ENCODE results near the gene KAT2B. TPM values are rescaled to one million over a fixed set of nuclear protein-coding genes. Genes with fewer than 3 reads are reported as not detected.

KAT2B gene
- total RNA-seq, 1 donor from 2014 or later, result 12.1 TPM

DNA sequence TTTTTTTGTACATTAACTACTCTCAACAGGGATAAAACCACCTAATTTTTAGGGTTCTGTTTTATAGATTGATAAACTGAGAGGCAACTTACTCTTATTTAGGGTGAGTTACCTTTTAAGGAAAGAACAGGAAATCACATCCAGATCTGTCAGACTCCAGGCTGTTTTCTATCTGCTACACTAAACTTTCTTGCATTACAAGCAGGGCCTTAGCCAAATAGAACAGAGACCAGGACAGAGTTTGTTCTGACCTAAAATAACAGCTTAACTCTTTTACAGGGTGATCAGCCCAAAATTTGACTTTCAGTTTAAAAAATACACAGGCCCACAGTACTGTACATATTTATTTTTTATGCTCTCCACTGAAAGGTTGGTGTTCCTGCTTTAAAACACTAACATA lies 107.1 kb downstream of the KAT2B start:
- no peak overlapping the region for H3K4me3 Mint-ChIP-seq (ENCODE audit: low read depth)
- no peaks in the 10 kb centered on the region for H3K9me3 Mint-ChIP-seq
- H3K27ac Mint-ChIP-seq, result no peak overlapping the region
- peaks cover 6% of the 10 kb centered on the region for H3K4me1 Mint-ChIP-seq (ENCODE audit: low read depth)
- H3K27me3 Mint-ChIP-seq (ENCODE audit: low read depth), result no peaks in the 10 kb centered on the region
- intact Hi-C loops (cut with micrococcal nuclease), result no loop called here
- H3K36me3 Mint-ChIP-seq (ENCODE audit: low read depth), result peaks cover 52% of the 10 kb centered on the region
- DNase-seq (ENCODE audit: low spot score), result no peak

DNA sequence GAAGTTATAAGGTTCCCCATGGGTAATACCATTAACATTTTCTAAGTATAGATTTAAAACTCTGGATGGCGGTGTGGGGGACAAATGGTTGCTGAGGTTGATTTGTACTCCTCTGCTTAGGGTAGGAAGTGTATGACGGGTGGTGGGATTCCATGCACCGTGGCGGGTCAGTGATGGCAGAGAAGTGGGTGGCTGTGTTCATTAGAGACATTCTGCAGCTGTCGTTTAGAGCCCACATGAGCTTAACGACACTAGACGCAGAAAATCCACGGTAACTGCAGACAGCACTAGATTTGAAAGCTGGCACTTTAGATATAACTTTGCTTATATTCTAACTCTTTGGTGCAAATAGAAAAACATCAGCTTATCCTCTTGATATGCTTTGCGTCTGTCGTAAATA lies 108.2 kb downstream of the KAT2B start:
- H3K4me3 Mint-ChIP-seq (ENCODE audit: low read depth), result no peak overlapping the region
- peaks cover 3% of the 10 kb centered on the region for H3K4me1 Mint-ChIP-seq (ENCODE audit: low read depth)
- H3K27me3 Mint-ChIP-seq (ENCODE audit: low read depth), result no peaks in the 10 kb centered on the region
- no peak overlapping the region for H3K27ac Mint-ChIP-seq
- peaks cover 45% of the 10 kb centered on the region for H3K36me3 Mint-ChIP-seq (ENCODE audit: low read depth)
- no peak for DNase-seq (ENCODE audit: low spot score)
- intact Hi-C loops (cut with micrococcal nuclease), result no loop called here
- H3K9me3 Mint-ChIP-seq, result no peaks in the 10 kb centered on the region

DNA sequence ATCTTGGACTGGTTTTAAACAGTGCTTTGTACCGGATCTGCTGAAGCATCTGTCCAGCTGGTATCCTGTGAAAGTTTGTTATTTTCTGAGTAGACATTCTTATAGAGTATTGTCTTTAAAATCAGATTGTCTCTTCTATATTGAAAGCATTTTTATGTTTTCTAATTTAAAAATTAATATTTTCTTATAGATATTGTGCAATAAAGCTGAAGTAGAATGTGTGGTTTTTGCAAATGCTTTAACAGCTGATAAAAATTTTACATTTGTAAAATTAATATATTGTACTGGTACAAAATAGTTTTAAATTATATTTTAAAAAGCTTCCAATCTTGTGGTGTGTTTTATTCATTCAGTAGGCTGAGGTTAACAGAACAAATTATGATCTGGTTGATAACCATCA lies 113.8 kb downstream of the KAT2B start:
- intact Hi-C loops (cut with micrococcal nuclease), result no loop called here
- peaks cover 3% of the 10 kb centered on the region for H3K4me1 Mint-ChIP-seq (ENCODE audit: low read depth)
- no peaks in the 10 kb centered on the region for H3K27me3 Mint-ChIP-seq (ENCODE audit: low read depth)
- peaks cover 48% of the 10 kb centered on the region for H3K36me3 Mint-ChIP-seq (ENCODE audit: low read depth)
- no peak overlapping the region for H3K4me3 Mint-ChIP-seq (ENCODE audit: low read depth)
- no peaks in the 10 kb centered on the region for H3K9me3 Mint-ChIP-seq
- no peak for DNase-seq (ENCODE audit: low spot score)
- no peak overlapping the region for H3K27ac Mint-ChIP-seq

DNA sequence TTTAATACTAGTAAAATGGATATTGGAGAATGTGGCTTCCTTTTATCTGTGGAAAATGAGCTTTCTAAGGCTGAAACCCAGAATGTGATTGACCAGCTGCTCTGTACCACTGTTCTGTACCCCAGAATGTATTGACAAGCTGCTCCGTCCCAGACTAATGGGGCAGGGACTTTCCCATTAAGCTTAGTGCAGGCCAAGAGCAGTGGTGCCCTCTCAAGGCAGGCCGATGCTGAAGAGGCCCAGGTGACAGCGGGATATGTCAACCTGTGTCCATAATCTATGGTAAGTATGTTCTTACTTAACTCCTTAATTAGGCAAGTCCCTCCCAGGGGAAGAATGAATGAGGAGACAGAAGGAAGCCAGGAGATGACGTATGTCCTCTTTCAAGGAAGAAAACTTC lies 114.7 kb downstream of the KAT2B start:
- H3K9me3 Mint-ChIP-seq, result no peaks in the 10 kb centered on the region
- no peak overlapping the region for H3K27ac Mint-ChIP-seq
- H3K36me3 Mint-ChIP-seq (ENCODE audit: low read depth), result peaks cover 47% of the 10 kb centered on the region
- H3K4me1 Mint-ChIP-seq (ENCODE audit: low read depth), result peaks cover 7% of the 10 kb centered on the region
- no peak for DNase-seq (ENCODE audit: low spot score)
- H3K4me3 Mint-ChIP-seq (ENCODE audit: low read depth), result no peak overlapping the region
- H3K27me3 Mint-ChIP-seq (ENCODE audit: low read depth), result no peaks in the 10 kb centered on the region
- intact Hi-C loops (cut with micrococcal nuclease), result no loop called here

DNA sequence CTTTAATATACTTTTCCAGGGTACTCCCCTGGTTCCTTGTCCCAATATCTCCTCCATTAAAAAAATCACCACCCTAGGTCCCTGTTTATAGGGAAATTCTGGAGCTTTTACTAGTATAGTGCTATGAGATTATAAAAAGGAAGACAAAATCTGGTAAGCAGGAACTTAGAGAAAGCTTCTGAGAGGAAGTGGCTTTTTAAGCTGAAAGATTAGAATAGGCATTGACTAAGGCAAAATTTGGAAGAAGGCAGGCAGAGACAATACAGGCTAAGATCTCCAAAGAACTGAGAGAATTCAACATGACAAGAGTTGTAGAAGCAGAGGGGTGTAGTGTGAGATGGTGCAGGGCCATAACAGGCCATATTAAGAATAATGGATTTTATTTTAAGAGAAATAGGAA lies 120.0 kb downstream of the KAT2B start:
- peaks cover 54% of the 10 kb centered on the region for H3K36me3 Mint-ChIP-seq (ENCODE audit: low read depth)
- no peaks in the 10 kb centered on the region for H3K9me3 Mint-ChIP-seq
- H3K27ac Mint-ChIP-seq, result peak overlapping the region; percentile 38
- H3K27me3 Mint-ChIP-seq (ENCODE audit: low read depth), result no peaks in the 10 kb centered on the region
- no peak overlapping the region for H3K4me3 Mint-ChIP-seq (ENCODE audit: low read depth)
- H3K4me1 Mint-ChIP-seq (ENCODE audit: low read depth), result peaks cover 17% of the 10 kb centered on the region
- DNase-seq (ENCODE audit: low spot score), result no peak
- intact Hi-C loops (cut with micrococcal nuclease), result no loop called here

DNA sequence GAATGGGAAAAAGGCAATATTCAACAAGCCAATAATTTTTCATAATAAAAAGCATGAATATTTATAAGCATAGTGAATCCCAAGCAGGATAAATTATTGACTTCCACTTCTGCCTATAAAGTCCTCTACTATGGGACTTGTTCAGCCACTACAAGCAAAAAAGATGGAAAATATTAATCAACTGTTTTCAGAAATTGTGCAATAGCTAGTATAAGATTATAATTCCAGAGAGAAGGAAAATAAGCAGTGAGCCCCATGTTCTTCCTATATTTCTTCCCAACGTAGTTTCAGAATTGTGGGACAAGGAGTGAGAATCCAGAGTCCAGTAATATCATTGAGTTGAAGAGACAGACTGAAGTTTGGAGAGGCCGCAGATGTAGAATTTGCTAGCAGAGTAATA lies 121.5 kb downstream of the KAT2B start:
- Mint-ChIP-seq H3K36me3 (ENCODE audit: low read depth) (peaks cover 57% of the 10 kb centered on the region), H3K4me1 (ENCODE audit: low read depth) (peaks cover 19% of the 10 kb centered on the region), H3K4me3 (ENCODE audit: low read depth) (no peak overlapping the region), H3K27me3 (ENCODE audit: low read depth) (no peaks in the 10 kb centered on the region), H3K27ac (no peak overlapping the region), H3K9me3 (no peaks in the 10 kb centered on the region)
- no peak for DNase-seq (ENCODE audit: low spot score)
- intact Hi-C loops (cut with micrococcal nuclease), result loop anchor here (2.0 kb wide), 1 partner anchor 23 kb away; no protein-coding TSS in a partner anchor

DNA sequence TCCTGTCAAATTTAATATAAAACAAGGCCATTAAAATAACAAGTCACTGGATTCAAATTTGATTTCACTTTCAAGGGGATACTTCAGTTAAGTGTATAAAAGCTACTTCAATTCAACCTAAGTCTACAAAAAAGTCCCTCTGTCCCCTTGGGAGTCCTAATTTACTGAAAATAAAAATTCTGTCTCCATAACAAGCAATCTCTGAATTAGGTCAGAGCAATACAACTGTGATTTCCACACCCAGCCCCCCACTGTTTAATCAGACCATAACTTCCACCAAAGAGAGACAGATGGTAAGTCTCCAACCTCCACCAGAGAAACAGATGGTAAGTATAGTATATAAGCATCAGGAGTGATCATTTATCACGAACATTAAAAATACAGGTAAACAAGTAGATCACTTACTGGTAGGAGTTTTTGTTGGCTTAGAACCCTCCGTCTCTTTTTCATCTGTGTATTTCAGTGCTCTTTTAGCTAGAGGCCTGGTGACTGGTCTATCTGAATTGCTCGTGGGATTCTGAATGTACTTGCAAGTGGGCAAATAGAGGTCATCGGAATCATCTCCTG lies 133.7 kb downstream of the KAT2B start:
- intact Hi-C loops (cut with micrococcal nuclease), result no loop called here
- DNase-seq (ENCODE audit: low spot score), result no peak
- Mint-ChIP-seq H3K27ac (no peak overlapping the region), H3K4me3 (ENCODE audit: low read depth) (no peak overlapping the region), H3K36me3 (ENCODE audit: low read depth) (peaks cover 61% of the 10 kb centered on the region), H3K27me3 (ENCODE audit: low read depth) (no peaks in the 10 kb centered on the region), H3K4me1 (ENCODE audit: low read depth) (peaks cover 7% of the 10 kb centered on the region), H3K9me3 (no peaks in the 10 kb centered on the region)

DNA sequence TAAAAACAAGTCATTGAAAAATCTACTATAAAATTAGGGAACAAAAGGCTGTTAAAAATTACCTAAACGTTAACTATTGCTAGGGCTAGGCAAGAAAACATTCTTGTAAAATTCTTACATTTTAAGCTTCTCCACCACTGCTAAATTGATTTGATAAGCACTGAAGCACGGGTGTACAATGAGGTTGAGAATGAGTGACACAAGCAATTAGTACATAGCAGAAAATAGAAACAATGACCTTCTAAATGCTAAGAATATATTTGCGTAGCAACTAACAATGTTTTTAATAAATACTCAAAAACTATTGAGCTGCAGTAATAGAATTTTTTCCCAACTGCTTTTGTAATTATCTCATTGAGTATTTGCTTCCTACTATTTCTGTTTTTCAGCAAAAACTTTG lies 141.0 kb downstream of the KAT2B start:
- no peak for DNase-seq (ENCODE audit: low spot score)
- Mint-ChIP-seq H3K4me3 (ENCODE audit: low read depth) (no peak overlapping the region), H3K4me1 (ENCODE audit: low read depth) (peaks cover 19% of the 10 kb centered on the region), H3K36me3 (ENCODE audit: low read depth) (peaks cover 54% of the 10 kb centered on the region), H3K27ac (no peak overlapping the region), H3K27me3 (ENCODE audit: low read depth) (no peaks in the 10 kb centered on the region), H3K9me3 (no peaks in the 10 kb centered on the region)
- intact Hi-C loops (cut with micrococcal nuclease), result no loop called here

DNA sequence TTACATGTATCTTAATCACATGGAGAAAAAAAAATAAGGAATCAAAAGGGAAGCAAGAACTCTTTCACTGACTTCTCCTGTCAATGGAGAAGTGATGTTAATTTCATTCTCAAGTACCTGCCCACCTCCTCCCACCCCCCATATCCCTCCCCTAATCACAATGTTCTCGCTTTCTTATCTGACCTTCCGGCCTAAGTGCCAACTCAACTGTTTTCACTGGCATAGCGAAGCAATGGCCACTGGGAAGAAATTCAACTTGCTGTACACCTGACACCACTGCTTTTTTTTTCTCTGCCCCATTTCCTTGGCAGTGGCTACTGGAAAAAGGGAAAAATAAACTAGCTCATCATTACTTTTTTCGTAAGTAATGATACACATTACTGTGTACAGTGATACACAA lies 142.0 kb downstream of the KAT2B start:
- Mint-ChIP-seq H3K36me3 (ENCODE audit: low read depth) (peaks cover 47% of the 10 kb centered on the region), H3K4me1 (ENCODE audit: low read depth) (peaks cover 19% of the 10 kb centered on the region), H3K9me3 (no peaks in the 10 kb centered on the region), H3K27ac (no peak overlapping the region), H3K4me3 (ENCODE audit: low read depth) (no peak overlapping the region), H3K27me3 (ENCODE audit: low read depth) (no peaks in the 10 kb centered on the region)
- no peak for DNase-seq (ENCODE audit: low spot score)
- intact Hi-C loops (cut with micrococcal nuclease), result no loop called here

DNA sequence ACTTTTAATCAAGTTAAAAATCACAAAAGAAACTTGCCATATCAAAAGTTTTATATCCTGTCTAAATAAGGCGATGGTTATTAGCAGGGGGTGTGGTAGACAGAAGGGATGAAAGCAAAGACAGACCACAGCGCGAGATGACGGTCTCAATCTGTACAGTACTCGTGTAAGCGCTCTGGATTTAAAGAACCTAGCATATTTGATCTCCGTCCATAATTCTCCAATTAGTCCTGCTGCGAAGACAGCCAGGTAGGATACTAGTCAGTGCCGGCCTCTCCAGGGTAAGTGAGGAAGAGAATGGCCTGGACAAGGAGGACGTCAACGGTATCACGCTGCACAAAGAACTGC lies 145.1 kb downstream of the KAT2B start:
- intact Hi-C loops (cut with micrococcal nuclease), result loop anchor here (2.0 to 5.0 kb wide), 2 partner anchors 23 to 128 kb away; no protein-coding TSS in a partner anchor
- Mint-ChIP-seq H3K9me3 (no peaks in the 10 kb centered on the region), H3K27me3 (ENCODE audit: low read depth) (no peaks in the 10 kb centered on the region), H3K36me3 (ENCODE audit: low read depth) (peaks cover 24% of the 10 kb centered on the region), H3K4me1 (ENCODE audit: low read depth) (peaks cover 8% of the 10 kb centered on the region), H3K27ac (no peak overlapping the region), H3K4me3 (ENCODE audit: low read depth) (no peak overlapping the region)
- peak; percentile 14 for DNase-seq (ENCODE audit: low spot score)

DNA sequence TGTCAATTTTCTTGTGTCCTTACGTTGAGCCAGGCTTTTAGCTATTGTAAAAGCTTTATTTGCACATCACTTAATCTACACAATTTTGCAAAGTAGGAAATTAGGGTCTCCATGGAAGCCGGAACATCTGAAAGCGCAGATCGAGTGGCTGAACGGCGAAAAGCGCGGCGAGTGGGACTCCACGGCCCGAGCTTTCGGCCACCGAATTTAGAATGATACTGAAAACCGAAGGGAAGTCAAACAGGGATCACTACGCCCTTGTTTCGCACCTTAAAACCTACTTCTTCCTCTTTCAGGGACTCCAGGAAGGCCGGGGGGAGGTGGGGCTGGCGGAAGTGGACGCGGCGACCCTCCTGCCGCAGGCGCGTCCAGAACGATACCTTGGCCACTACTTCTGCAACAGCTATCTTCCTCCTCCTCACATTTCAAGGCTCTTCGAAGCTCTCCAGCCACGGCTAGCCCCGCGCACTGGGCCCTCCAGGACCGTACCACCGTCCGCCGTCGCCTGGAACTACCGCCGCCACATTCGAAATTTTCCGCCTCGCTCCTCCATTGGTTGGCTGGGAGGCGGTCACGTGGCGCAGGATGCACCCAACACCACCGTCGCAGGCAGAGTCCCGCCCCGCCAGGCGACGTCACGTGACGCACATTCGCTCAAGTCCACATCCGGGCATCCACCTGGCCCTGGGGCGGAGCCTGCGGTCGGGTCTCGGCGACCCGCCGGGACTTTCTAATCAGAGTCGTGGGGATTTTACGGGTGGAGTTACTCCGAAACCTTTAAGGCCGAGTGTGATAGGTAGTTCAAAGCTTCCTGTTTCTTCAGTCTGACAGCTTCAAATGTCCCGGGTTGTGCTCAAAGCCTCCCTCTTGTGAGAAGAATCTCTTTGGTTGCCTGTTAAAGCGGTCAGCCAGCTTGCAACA lies 145.7 kb downstream of the KAT2B start, which contains the start of gene SGO1:
Gene SGO1, minus strand, starts transcription at position 528 of the 921 bp plus-strand sequence. CDS start 2,179 bp downstream, outside the sequence.
- Mint-ChIP-seq H3K4me3 (ENCODE audit: low read depth) (no peak within 1 kb of the TSS), H3K27me3 (ENCODE audit: low read depth) (peaks cover 4% of the 10 kb centered on the region), H3K36me3 (ENCODE audit: low read depth) (peaks cover 19% of the 10 kb centered on the region), H3K4me1 (ENCODE audit: low read depth) (peaks cover 7% of the 10 kb centered on the region), H3K27ac (no peak within 1 kb of the TSS), H3K9me3 (no peaks in the 10 kb centered on the region)
- intact Hi-C loops (cut with micrococcal nuclease), result loop anchor here (1.0 to 5.0 kb wide), 8 partner anchors 23 to 301 kb away; partner anchors contain the start of gene RAB5A
- DNase-seq (ENCODE audit: low spot score), result peak; percentile 99

DNA sequence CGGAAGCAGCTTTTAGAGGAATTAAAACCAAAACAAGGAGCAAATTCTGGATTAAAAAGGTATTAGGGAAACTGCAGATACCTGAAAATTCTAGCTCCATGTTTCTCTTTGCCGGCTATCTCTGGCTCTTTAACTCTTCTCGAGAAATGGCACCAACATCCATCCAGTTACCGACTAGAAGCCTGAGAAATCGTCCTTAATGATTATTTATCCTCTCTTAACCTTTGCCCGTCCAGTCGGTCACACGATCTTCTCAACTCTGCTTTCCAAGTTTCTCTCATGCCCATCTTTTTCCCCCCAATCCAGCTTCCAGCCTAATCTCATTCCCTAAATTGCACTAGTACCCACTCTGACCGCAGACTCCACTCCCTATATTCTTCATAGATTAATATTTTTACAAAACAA lies 146.4 kb downstream of the KAT2B start:
- H3K9me3 Mint-ChIP-seq, result no peaks in the 10 kb centered on the region
- H3K27me3 Mint-ChIP-seq (ENCODE audit: low read depth), result peaks cover 4% of the 10 kb centered on the region
- peaks cover 7% of the 10 kb centered on the region for H3K4me1 Mint-ChIP-seq (ENCODE audit: low read depth)
- no peak overlapping the region for H3K27ac Mint-ChIP-seq
- no peak for DNase-seq (ENCODE audit: low spot score)
- H3K4me3 Mint-ChIP-seq (ENCODE audit: low read depth), result no peak overlapping the region
- peaks cover 17% of the 10 kb centered on the region for H3K36me3 Mint-ChIP-seq (ENCODE audit: low read depth)
- intact Hi-C loops (cut with micrococcal nuclease), result loop anchor here (1.0 to 5.0 kb wide), 7 partner anchors 82 to 302 kb away; partner anchors contain the start of gene RAB5A

DNA sequence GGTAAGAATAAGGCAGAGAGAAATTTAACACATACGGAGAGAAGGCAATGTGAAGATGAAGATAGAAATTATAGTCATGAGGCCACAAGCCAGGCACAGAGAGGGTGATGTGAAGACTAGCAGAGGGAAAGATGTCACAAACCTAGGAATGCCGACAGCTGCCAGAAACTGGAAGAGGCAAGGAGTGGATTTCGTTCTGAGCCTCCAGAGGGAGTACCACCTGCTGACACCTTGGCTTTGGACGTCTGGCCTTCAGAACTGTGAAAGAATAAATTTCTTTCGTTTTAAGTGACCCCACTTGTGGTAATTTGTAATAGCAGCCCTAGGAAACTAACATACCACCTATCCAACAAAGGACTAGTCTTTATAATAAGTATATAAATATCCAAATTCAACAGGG lies 150.7 kb downstream of the KAT2B start:
- Mint-ChIP-seq H3K27ac (no peak overlapping the region), H3K36me3 (ENCODE audit: low read depth) (no peaks in the 10 kb centered on the region), H3K27me3 (ENCODE audit: low read depth) (peaks cover 9% of the 10 kb centered on the region), H3K4me3 (ENCODE audit: low read depth) (no peak overlapping the region), H3K4me1 (ENCODE audit: low read depth) (peaks cover 3% of the 10 kb centered on the region), H3K9me3 (no peaks in the 10 kb centered on the region)
- intact Hi-C loops (cut with micrococcal nuclease), result no loop called here
- no peak for DNase-seq (ENCODE audit: low spot score)

Measured in activated T-helper 2 cell treated with anti-CD3 and anti-CD28 coated beads, Interferon-gamma antibody, Interleukin-2, Interleukin-4, amounts not matched to agents 10 μg/mL and 5 μg/mL and 100 μg/mL, durations not matched to agents 14 hours and 24 hours and 36 hours (primary cell).